Measurements from ENCODE around the gene PTPRM. TPM values are rescaled to one million over a fixed set of nuclear protein-coding genes. Genes with fewer than 3 reads are reported as not detected.

PTPRM gene
- total RNA-seq, 1 experiment from 2014 or later = 45.6 TPM

DNA sequence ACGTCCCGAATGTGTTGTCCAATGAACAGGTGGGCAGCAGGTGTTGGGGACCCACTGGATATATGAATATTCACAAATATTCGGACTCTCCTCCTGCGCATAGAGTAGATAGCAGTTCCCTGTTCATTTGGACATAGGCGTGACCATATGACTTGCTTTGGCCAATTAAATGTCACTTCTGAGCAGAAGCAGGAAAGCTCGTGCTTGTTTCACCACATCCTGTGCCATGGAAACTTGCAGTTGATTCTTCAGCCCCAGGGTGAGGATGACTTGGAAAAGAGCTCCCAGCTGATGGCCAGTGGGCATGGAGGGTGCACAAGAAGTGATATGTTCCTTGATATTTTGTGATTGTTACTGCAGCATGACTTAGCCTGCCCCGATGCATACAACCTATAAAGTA is 52.6 kb downstream of the PTPRM start:
- Histone ChIP-seq H4K20me1 (ENCODE audit: low read length) (no peaks in the 10 kb centered on the region), H3K9ac (ENCODE audit: low read length) (no peak overlapping the region), H3K9me3 (ENCODE audit: low read length) (no peaks in the 10 kb centered on the region), H3F3A (ENCODE audit: low read length, unreplicated experiment) (no peaks in the 10 kb centered on the region), H3K4me1 (ENCODE audit: insufficient read depth, low read length) (no peaks in the 10 kb centered on the region), H3K36me3 (ENCODE audit: low read depth, low read length) (no peaks in the 10 kb centered on the region), H3K27ac (ENCODE audit: low read length) (no peak overlapping the region), H3K27me3 (ENCODE audit: low read length) (no peaks in the 10 kb centered on the region), H3K4me3 (ENCODE audit: low read length) (no peak overlapping the region), H3K9me2 (replicated peaks; ENCODE audit: low read length) (no peaks in the 10 kb centered on the region), H2AFZ (ENCODE audit: low read length) (no peak overlapping the region), H3K4me2 (ENCODE audit: low read length) (no peak overlapping the region), H3K79me2 (ENCODE audit: low read length) (peaks cover 52% of the 10 kb centered on the region)
- CTCF ChIA-PET = no interaction called here
- BruUV-seq (replicated peaks) = no TSS peak
- DNase-seq (no peak), ATAC-seq (no peak)
- intact Hi-C loops (cut with micrococcal nuclease) = no loop called here
- TF ChIP-seq, protein P1, sequence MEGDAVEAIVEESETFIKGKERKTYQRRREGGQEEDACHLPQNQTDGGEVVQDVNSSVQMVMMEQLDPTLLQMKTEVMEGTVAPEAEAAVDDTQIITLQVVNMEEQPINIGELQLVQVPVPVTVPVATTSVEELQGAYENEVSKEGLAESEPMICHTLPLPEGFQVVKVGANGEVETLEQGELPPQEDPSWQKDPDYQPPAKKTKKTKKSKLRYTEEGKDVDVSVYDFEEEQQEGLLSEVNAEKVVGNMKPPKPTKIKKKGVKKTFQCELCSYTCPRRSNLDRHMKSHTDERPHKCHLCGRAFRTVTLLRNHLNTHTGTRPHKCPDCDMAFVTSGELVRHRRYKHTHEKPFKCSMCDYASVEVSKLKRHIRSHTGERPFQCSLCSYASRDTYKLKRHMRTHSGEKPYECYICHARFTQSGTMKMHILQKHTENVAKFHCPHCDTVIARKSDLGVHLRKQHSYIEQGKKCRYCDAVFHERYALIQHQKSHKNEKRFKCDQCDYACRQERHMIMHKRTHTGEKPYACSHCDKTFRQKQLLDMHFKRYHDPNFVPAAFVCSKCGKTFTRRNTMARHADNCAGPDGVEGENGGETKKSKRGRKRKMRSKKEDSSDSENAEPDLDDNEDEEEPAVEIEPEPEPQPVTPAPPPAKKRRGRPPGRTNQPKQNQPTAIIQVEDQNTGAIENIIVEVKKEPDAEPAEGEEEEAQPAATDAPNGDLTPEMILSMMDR (conservative IDR thresholded peaks at IDR 0.05; ENCODE audit: low read depth, low read length) = no peak
- TF ChIP-seq EZH2 (IDR thresholded peaks at IDR 0.05; ENCODE audit: low read length, unreplicated experiment) (no peak), EZH2phosphoT487 (IDR thresholded peaks at IDR 0.05; ENCODE audit: borderline replicate concordance, low read length) (no peak)
- POLR2A ChIA-PET (ENCODE audit: unreplicated experiment) = no interaction called here

DNA sequence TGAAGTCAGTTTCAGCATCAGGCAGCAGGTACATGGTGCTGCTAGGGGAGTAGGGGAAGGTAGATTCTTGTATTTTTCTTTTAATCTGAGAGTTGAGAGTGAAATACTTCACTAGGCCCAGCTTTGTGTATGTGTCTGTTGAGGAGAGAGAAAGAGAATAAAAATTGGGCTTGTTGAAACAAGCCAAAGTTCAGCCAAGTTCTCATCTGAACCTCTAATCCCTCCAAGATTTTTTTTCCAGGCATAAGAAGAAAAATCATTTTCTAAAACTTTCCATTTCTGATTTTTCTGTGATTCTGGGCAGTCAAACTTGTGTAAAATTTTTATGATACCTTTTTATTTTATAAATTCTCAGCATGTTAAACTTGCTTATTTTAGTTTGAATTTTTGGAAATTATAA is 55.6 kb downstream of the PTPRM start:
- DNase-seq (no peak), ATAC-seq (no peak)
- Histone ChIP-seq H3K9ac (ENCODE audit: low read length) (no peak overlapping the region), H3K4me1 (ENCODE audit: insufficient read depth, low read length) (peaks cover 17% of the 10 kb centered on the region), H4K20me1 (ENCODE audit: low read length) (no peaks in the 10 kb centered on the region), H3K27ac (ENCODE audit: low read length) (no peak overlapping the region), H3K4me3 (ENCODE audit: low read length) (no peak overlapping the region), H3K79me2 (ENCODE audit: low read length) (peaks cover 33% of the 10 kb centered on the region), H3K36me3 (ENCODE audit: low read depth, low read length) (no peaks in the 10 kb centered on the region), H3K9me2 (replicated peaks; ENCODE audit: low read length) (no peaks in the 10 kb centered on the region), H3K9me3 (ENCODE audit: low read length) (no peaks in the 10 kb centered on the region), H3K4me2 (ENCODE audit: low read length) (no peak overlapping the region), H3F3A (ENCODE audit: low read length, unreplicated experiment) (no peaks in the 10 kb centered on the region), H3K27me3 (ENCODE audit: low read length) (no peaks in the 10 kb centered on the region), H2AFZ (ENCODE audit: low read length) (no peak overlapping the region)
- no TSS peak for BruUV-seq (replicated peaks)
- ChIA-PET CTCF (no interaction called here), POLR2A (ENCODE audit: unreplicated experiment) (no interaction called here)
- intact Hi-C loops (cut with micrococcal nuclease) = no loop called here
- TF ChIP-seq, protein P1 (conservative IDR thresholded peaks at IDR 0.05; ENCODE audit: low read depth, low read length) = no peak
- no peak for TF ChIP-seq EZH2 (IDR thresholded peaks at IDR 0.05; ENCODE audit: low read length, unreplicated experiment)
- TF ChIP-seq EZH2phosphoT487 (IDR thresholded peaks at IDR 0.05; ENCODE audit: borderline replicate concordance, low read length) = no peak

- H3K9me2 ChIP-seq (replicated peaks; ENCODE audit: low read length) = no peaks in the 10 kb centered on the region
- no peaks in the 10 kb centered on the region for H4K20me1 ChIP-seq (ENCODE audit: low read length)
- H3K4me1 ChIP-seq (ENCODE audit: insufficient read depth, low read length) = peaks cover 19% of the 10 kb centered on the region
- no peak overlapping the region for H2AFZ ChIP-seq (ENCODE audit: low read length)
- H3K9ac ChIP-seq (ENCODE audit: low read length) = no peak overlapping the region
- H3K27me3 ChIP-seq (ENCODE audit: low read length) = no peaks in the 10 kb centered on the region
- H3K79me2 ChIP-seq (ENCODE audit: low read length) = peaks cover 31% of the 10 kb centered on the region; the same call in 1 of the 2 replicates
- DNase-seq (no peak), ATAC-seq (no peak)
- no peaks in the 10 kb centered on the region for H3K36me3 ChIP-seq (ENCODE audit: low read depth, low read length)
- no peak overlapping the region for H3K4me3 ChIP-seq (ENCODE audit: low read length)
- H3K9me3 ChIP-seq (ENCODE audit: low read length) = no peaks in the 10 kb centered on the region
- intact Hi-C loops (cut with micrococcal nuclease) = no loop called here
- BruUV-seq (replicated peaks) = no TSS peak
- H3F3A ChIP-seq (ENCODE audit: low read length, unreplicated experiment) = no peaks in the 10 kb centered on the region
- H3K4me2 ChIP-seq (ENCODE audit: low read length) = no peak overlapping the region
- ChIA-PET POLR2A (ENCODE audit: unreplicated experiment) (interaction anchor here (0.7 kb wide), 1 partner anchor 1608 kb away, joined by 5 read pairs; no protein-coding TSS in a partner anchor), CTCF (no interaction called here)
- no peak for TF ChIP-seq EZH2 (IDR thresholded peaks at IDR 0.05; ENCODE audit: low read length, unreplicated experiment)
- TF ChIP-seq, protein P1 (conservative IDR thresholded peaks at IDR 0.05; ENCODE audit: low read depth, low read length) = no peak
- TF ChIP-seq EZH2phosphoT487 (IDR thresholded peaks at IDR 0.05; ENCODE audit: borderline replicate concordance, low read length) = no peak
- no peak overlapping the region for H3K27ac ChIP-seq (ENCODE audit: low read length)
Measured at GRCh38 chr18:7623681-7624080, 56.6 kb downstream of the PTPRM start.
